Pancreas (tissue), 10 donors: ENCODE data around the gene PIK3R2. TPM values are rescaled to one million over a fixed set of nuclear protein-coding genes. Genes with fewer than 3 reads are reported as not detected.

Experiments
- ATAC-seq, 4 donors: fragments of 200-7000 bp; cut with Tn5 transposase; one replicate each; pipeline versions ENCODE4 v1.8.0 to v1.9.1; 2020; ENCODE audit warnings: mild to moderate bottlenecking in 4 of 4, moderate library complexity in 4 of 4
- DNase-seq, 6 donors: peaks; one replicate each; pipeline ENCODE4 v3.0.0-alpha.2; 2020
- FAIRE-seq: peaks from 2 replicates; lab custom pipeline; 2012; peaks lifted over from hg19 to GRCh38; lab: Jason Lieb, UNC
- H3K27ac ChIP-seq, 4 donors: fragments of 200-600 bp; sonication (generic); 1 replicate in 3 of 4; 2 replicates in 1 of 4; pipeline versions ENCODE4 v1.5.0 to v1.8.0; 2020
- H3K27me3 ChIP-seq, 4 donors: fragments of 200-600 bp; one replicate each; pipeline ENCODE4 v1.8.0; 2021
- H3K36me3 ChIP-seq, 3 donors: fragments of 200-600 bp; sonication (generic) in 1 of 3; one replicate each; pipeline versions ENCODE4 v1.5.0 to v1.8.0; 2020 to 2021
- H3K4me1 ChIP-seq, 3 donors: fragments of 200-600 bp; one replicate each; pipeline ENCODE4 v1.8.0; 2021
- H3K4me3 ChIP-seq, 4 donors: fragments of 200-600 bp; sonication (generic) in 2 of 4; one replicate each; pipeline versions ENCODE4 v1.5.0 to v1.8.0; 2020 to 2021
- H3K9me3 ChIP-seq, 4 donors: fragments of 200-600 bp; one replicate each; pipeline ENCODE4 v1.8.0; 2021
- WGBS, 2 donors: extraction: QIAGEN DNeasy Blood & Tissue Kit; methylation state at CpG; one replicate each; pipeline ENCODE4 v1.1.7; 2013; 5-methylcytosine and 5-hydroxymethylcytosine counted together
- intact Hi-C, 3 donors: fragments of 100-400 bp; cut with DNase I; formaldehyde crosslinking; loops; one replicate each; pipeline versions ENCODE4 v1.11.1 to v1.14.2; 2022
- polyA plus RNA-seq, 2 donors: library from polyadenylated mRNA; stranded (reverse); fragments of 200-250 nt; gene quantifications; one replicate each; pipeline ENCODE4 v1.2.3, GENCODE V29; 2013
- total RNA-seq, 6 donors: library from RNA; stranded (reverse); fragmentation: NEBNext Ultra II Directional in 4 of 6; extraction: Animal tissue kit (Norgen Biotek cat#: 25700) in 4 of 6; gene quantifications; one replicate each; pipeline versions ENCODE4 v1.2.1 to v1.2.4, GENCODE V29; 2021 to 2023
- TF ChIP-seq, protein P1 (sequence below), 4 donors: fragments of 200-600 bp; sonication (generic) in 3 of 4; IDR thresholded peaks; one replicate each; pipeline versions ENCODE4 v1.5.0 to v1.8.0; 2021; ENCODE audit warnings: antibody characterized with exemption in 4 of 4
- donor health status: healthy with polysubstance abuse.
- donor health status: DM: no; HTN: no; CAD: no; lungs with moderate emphysema.
- donor health status: DM: no; HTN: no; CAD: no.
- donor health status: control.
- donor health status: control.
- donor health status: Bipolar disorder and iron deficiency.
- donor health status: DM: yes; HTN: yes; CAD: no.
- donor health status: DM: no; HTN: no; CAD: no.
- donor health status: DM: no; HTN: no; CAD: no.
- donor health status: DM: yes; HTN: yes; CAD: no.

The PIK3R2 gene
- total and polyA plus RNA-seq, 8 donors, result 4.3 to 21.2 (median 11.9) TPM

DNA sequence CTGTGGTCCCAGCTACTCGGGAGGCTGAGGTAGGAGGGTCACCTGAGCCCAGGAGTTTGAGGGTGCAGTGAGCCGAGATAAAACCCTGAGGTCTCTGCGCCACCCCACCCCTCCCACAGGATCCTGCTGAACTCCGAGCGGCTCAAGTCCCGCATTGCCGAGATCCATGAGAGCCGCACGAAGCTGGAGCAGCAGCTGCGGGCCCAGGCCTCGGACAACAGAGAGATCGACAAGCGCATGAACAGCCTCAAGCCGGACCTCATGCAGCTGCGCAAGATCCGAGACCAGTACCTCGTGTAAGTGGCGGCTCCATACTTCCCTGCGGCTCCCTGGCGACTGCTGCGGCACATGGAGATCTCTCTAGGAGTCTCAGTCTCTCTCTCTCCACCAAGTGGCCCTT, 14.0 kb downstream of the PIK3R2 start:
- H3K36me3 ChIP-seq, result peaks cover 0 to 31% (median 13%) of the 10 kb centered on the region in 3 donors
- ATAC-seq (no peak), DNase-seq (peak in 1 of 6 donors; percentile 9), FAIRE-seq (no peak)
- TF ChIP-seq, protein P1, sequence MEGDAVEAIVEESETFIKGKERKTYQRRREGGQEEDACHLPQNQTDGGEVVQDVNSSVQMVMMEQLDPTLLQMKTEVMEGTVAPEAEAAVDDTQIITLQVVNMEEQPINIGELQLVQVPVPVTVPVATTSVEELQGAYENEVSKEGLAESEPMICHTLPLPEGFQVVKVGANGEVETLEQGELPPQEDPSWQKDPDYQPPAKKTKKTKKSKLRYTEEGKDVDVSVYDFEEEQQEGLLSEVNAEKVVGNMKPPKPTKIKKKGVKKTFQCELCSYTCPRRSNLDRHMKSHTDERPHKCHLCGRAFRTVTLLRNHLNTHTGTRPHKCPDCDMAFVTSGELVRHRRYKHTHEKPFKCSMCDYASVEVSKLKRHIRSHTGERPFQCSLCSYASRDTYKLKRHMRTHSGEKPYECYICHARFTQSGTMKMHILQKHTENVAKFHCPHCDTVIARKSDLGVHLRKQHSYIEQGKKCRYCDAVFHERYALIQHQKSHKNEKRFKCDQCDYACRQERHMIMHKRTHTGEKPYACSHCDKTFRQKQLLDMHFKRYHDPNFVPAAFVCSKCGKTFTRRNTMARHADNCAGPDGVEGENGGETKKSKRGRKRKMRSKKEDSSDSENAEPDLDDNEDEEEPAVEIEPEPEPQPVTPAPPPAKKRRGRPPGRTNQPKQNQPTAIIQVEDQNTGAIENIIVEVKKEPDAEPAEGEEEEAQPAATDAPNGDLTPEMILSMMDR (IDR thresholded peaks at IDR 0.05), result no peak
- no peaks in the 10 kb centered on the region for H3K9me3 ChIP-seq
- H3K4me1 ChIP-seq, result no peaks in the 10 kb centered on the region
- H3K27me3 ChIP-seq, result no peaks in the 10 kb centered on the region
- WGBS, 2 donors, result 92 to 96% methylated on average over 21 of the region's 21 CpGs
- no peak overlapping the region for H3K27ac ChIP-seq
- H3K4me3 ChIP-seq, result no peak overlapping the region
- intact Hi-C loops, result loop anchor here in 2 of 3 donors (5.0 to 10.0 kb wide), 2 partner anchors 52 to 55 kb away; no protein-coding TSS in a partner anchor

DNA sequence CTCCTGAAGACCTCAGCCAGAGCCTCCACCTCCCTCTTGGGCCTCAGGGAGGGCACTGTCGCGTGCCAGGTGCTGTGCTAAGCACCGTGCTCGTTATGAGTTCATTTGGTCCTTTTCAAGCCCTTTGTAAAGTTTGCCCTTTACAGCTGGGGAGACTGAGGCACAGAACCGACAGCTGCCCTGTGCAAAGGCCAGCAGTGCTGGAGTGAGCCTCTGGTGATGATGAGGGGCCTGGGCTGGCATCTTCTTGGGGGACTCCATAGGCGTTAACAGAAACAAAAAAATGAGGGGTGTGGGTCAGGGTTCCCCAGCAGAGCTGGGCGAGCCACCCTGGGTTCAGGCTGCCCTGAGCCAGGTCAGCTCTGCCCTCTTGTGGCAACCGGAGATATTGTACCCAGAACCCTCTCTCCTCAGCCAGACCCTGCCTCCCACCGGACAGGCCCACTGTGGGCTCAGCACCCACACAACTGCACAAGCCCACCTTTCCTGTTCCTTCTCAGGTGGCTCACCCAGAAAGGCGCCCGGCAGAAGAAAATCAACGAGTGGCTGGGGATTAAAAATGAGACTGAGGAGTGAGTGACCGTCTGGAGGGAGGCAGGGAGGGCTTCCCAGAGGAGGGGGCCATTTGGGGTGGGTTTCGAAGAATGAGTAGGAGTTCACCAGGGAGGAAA, 15.1 kb downstream of the PIK3R2 start:
- TF ChIP-seq, protein P1 (IDR thresholded peaks at IDR 0.05), result peak; percentile 32 to 66 (median 52)
- DNase-seq, result no peak
- H3K27ac ChIP-seq, result no peak overlapping the region
- no peak overlapping the region for H3K4me3 ChIP-seq
- no peaks in the 10 kb centered on the region for H3K4me1 ChIP-seq
- H3K27me3 ChIP-seq, result no peaks in the 10 kb centered on the region
- WGBS, 2 donors, result 68 to 70% methylated on average over 14 of the region's 14 CpGs
- H3K9me3 ChIP-seq, result no peaks in the 10 kb centered on the region
- FAIRE-seq, result no peak
- H3K36me3 ChIP-seq, result peaks cover 0 to 26% (median 10%) of the 10 kb centered on the region in 3 donors
- intact Hi-C loops, result loop anchor here in 2 of 3 donors (5.0 to 10.0 kb wide), 2 partner anchors 53 to 56 kb away; no protein-coding TSS in a partner anchor
- peak; percentile 47 to 74 (median 65) for ATAC-seq

DNA sequence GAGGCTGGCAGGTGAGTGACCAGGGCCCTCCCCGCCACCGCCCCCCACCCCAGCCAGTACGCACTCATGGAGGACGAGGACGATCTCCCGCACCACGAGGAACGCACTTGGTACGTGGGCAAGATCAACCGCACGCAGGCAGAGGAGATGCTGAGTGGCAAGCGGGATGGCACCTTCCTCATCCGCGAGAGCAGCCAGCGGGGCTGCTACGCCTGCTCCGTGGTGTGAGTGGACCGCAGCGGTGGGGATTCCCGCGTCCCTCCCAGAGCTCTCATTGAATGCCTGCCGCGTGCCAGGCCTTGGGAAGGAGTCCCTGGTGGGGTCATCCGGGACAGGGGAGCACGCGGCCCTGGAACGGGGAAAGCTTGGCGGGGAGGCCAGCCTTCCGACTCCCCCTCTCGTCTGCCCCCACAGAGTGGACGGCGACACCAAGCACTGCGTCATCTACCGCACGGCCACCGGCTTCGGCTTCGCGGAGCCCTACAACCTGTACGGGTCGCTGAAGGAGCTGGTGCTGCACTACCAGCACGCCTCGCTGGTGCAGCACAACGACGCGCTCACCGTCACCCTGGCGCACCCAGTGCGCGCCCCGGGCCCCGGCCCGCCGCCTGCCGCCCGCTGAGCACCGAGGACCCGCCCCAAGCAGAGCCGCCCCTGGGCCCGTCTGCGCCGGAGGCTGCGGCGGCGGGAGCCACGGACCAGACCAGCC, 15.9 kb downstream of the PIK3R2 start:
- intact Hi-C loops, result loop anchor here in 2 of 3 donors (5.0 to 10.0 kb wide), 2 partner anchors 54 to 57 kb away; no protein-coding TSS in a partner anchor
- H3K27me3 ChIP-seq, result no peaks in the 10 kb centered on the region
- no peaks in the 10 kb centered on the region for H3K9me3 ChIP-seq
- WGBS, 2 donors, result 96 to 97% methylated on average over 66 of the region's 66 CpGs
- H3K27ac ChIP-seq, result no peak overlapping the region
- DNase-seq (peak in 2 of 6 donors; percentile 20 to 78), ATAC-seq (no peak), FAIRE-seq (no peak)
- TF ChIP-seq, protein P1 (IDR thresholded peaks at IDR 0.05), result no peak
- peaks cover 0 to 22% (median 4%) of the 10 kb centered on the region in 3 donors for H3K36me3 ChIP-seq
- H3K4me3 ChIP-seq, result no peak overlapping the region
- H3K4me1 ChIP-seq, result no peaks in the 10 kb centered on the region

DNA sequence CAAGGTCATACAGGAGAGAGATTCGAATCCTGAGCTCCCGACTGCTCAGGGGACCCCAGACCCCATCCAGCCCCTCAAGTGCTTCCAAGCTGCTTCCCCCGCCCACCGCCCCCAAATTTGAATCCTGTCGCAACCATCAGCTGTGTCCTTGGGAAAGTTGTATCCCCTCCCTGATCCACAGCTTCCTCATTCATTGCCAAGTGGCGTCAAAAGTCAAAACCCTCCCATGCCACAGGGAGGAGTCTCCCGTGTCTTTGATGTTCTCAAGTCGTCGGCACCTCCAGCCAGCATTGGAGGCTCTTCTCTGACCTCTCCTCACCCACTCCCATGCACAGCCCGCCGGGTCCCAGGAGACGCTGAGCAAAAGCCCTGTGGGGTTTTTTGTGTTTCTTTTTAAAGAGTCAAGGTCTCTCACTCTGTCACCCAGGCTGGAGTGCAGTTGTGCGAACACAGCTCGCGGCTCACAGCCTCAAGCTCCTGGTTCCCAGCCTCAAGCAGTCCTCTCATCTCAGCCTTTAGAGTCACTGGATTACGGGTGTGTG, 17.8 kb downstream of the PIK3R2 start:
- FAIRE-seq (no peak), DNase-seq (peak in 1 of 6 donors; percentile 57), ATAC-seq (no peak)
- Histone ChIP-seq H3K36me3 (peaks cover 0 to 20% (median 4%) of the 10 kb centered on the region in 3 donors), H3K4me1 (peaks cover 0 to 6% (median 3%) of the 10 kb centered on the region in 3 donors), H3K9me3 (no peaks in the 10 kb centered on the region), H3K27ac (peak overlapping the region in 2 of 4 donors; percentile 52 to 55), H3K27me3 (no peaks in the 10 kb centered on the region), H3K4me3 (no peak overlapping the region)
- TF ChIP-seq, protein P1 (IDR thresholded peaks at IDR 0.05), result no peak
- intact Hi-C loops, result no loop called here
- WGBS, 2 donors, result 41 to 50% methylated on average over 16 of the region's 16 CpGs
